ENCODE data around the gene FDX2.

FDX2 gene

GRCh38 chr19:10299545-10300458 is 16.0 kb downstream of the FDX2 start:
- peak; percentile 83 for DNase-seq

GRCh38 chr19:10295847-10296591 is 19.8 kb downstream of the FDX2 start:
- no peak for DNase-seq

GRCh38 chr19:10295305-10295846 is 20.4 kb downstream of the FDX2 start:
- DNase-seq = no peak

- no peak for DNase-seq
Measured at GRCh38 chr19:10294368-10294697, 21.5 kb downstream of the FDX2 start.

- no peak for DNase-seq
Measured at GRCh38 chr19:10293637-10294367, 22.0 kb downstream of the FDX2 start.

GRCh38 chr19:10292789-10293636 is 22.8 kb downstream of the FDX2 start:
- no peak for DNase-seq

GRCh38 chr19:10292206-10292788 is 23.5 kb downstream of the FDX2 start:
- no peak for DNase-seq

- DNase-seq = no peak
Measured at GRCh38 chr19:10291554-10292205, 24.1 kb downstream of the FDX2 start.

GRCh38 chr19:10290876-10291553 is 24.8 kb downstream of the FDX2 start:
- DNase-seq = peak; percentile 56

- DNase-seq = no peak
Measured at GRCh38 chr19:10290357-10290875, 25.4 kb downstream of the FDX2 start.

- no peak for DNase-seq
Measured at GRCh38 chr19:10289836-10290356, 25.9 kb downstream of the FDX2 start, which contains the start of gene ICAM5. Gene ICAM5, plus strand, starts transcription at chr19:10289952. Its CDS starts 92 bp downstream, at chr19:10290044.

- peak; percentile 86 for DNase-seq
Measured at GRCh38 chr19:10289167-10289835, 26.5 kb downstream of the FDX2 start.

GRCh38 chr19:10288662-10289166 is 27.1 kb downstream of the FDX2 start:
- peak; percentile 76 for DNase-seq

- peak; percentile 59 for DNase-seq
Measured at GRCh38 chr19:10286803-10287737, 28.7 kb downstream of the FDX2 start, which contains the start of gene ICAM4. Gene ICAM4, plus strand, starts transcription at chr19:10286955. Its CDS starts 58 bp downstream, at chr19:10287013.

GRCh38 chr19:10285393-10285792 is 30.4 kb downstream of the FDX2 start:
- DNase-seq = peak; percentile 51

GRCh38 chr19:10284960-10285278 is 30.9 kb downstream of the FDX2 start:
- no peak for DNase-seq

GRCh38 chr19:10284065-10284959 is 31.5 kb downstream of the FDX2 start:
- no peak for DNase-seq
